Measurements from ENCODE around the gene MTREX. TPM values are rescaled to one million over a fixed set of nuclear protein-coding genes. Genes with fewer than 3 reads are reported as not detected.

Gene MTREX
- polyA plus RNA-seq, 3 donors = 10.2 to 14.4 (median 12.2) TPM

- Histone ChIP-seq H3K4me2 (replicated peaks; ENCODE audit: extremely low read depth, low read length, poor library complexity, severe bottlenecking) (no peak overlapping the region), H3K4me1 (ENCODE audit: control insufficient read depth in 1 of 2, insufficient read depth in 2 of 2, low read length in 2 of 2) (peaks cover 0 to 5% of the 10 kb centered on the region in 2 donors), H3K36me3 (replicated peaks in 1 of 2; ENCODE audit: control insufficient read depth in 1 of 2, insufficient read depth in 2 of 2, low read length in 2 of 2) (peaks cover 40 to 86% of the 10 kb centered on the region in 2 donors), H4K20me1 (ENCODE audit: insufficient read depth, low read length) (no peaks in the 10 kb centered on the region), H2AFZ (ENCODE audit: insufficient read depth, low read depth, low read length, poor library complexity, severe bottlenecking) (no peak overlapping the region), H3K27ac (ENCODE audit: low read depth in 1 of 2, low read length in 2 of 2) (no peak overlapping the region), H3K9ac (ENCODE audit: insufficient read depth, low read length, poor library complexity, severe bottlenecking) (no peak overlapping the region), H3K79me2 (ENCODE audit: insufficient read depth, low read length) (no peaks in the 10 kb centered on the region), H3K4me3 (replicated peaks in 1 of 3; ENCODE audit: low read depth in 2 of 3, low read length in 3 of 3) (no peak overlapping the region), H3K9me3 (replicated peaks in 1 of 2; ENCODE audit: control insufficient read depth in 1 of 2, insufficient read depth in 1 of 2, low read length in 2 of 2) (no peaks in the 10 kb centered on the region), H3K27me3 (ENCODE audit: control insufficient read depth in 2 of 2, insufficient read depth in 2 of 2, low read length in 2 of 2) (no peaks in the 10 kb centered on the region)
- H3K27ac Mint-ChIP-seq = peak overlapping the region in 2 of 7 donors; percentile 20 to 46
- peaks cover 0 to 2% (median 0%) of the 10 kb centered on the region in 7 donors for H3K9me3 Mint-ChIP-seq
- no peak for TF ChIP-seq CTCF (IDR thresholded peaks at IDR 0.05)
- no peak for DNase-seq
- intact Hi-C loops (cut with micrococcal nuclease) = no loop called here
- peaks cover 11% of the 10 kb centered on the region for H3K4me1 Mint-ChIP-seq
- peaks cover 58 to 59% of the 10 kb centered on the region in 2 donors for H3K36me3 Mint-ChIP-seq
- H3K27me3 Mint-ChIP-seq (ENCODE audit: low read depth in 3 of 3) = no peaks in the 10 kb centered on the region
- no peak overlapping the region for H3K4me3 Mint-ChIP-seq
Measured at GRCh38 chr5:55415071-55415470, 107.3 kb downstream of the MTREX start.

GRCh38 chr5:55416306-55416705 lies 108.5 kb downstream of the MTREX start:
- Histone ChIP-seq H3K4me3 (replicated peaks in 1 of 3; ENCODE audit: low read depth in 2 of 3, low read length in 3 of 3) (no peak overlapping the region), H3K36me3 (replicated peaks in 1 of 2; ENCODE audit: control insufficient read depth in 1 of 2, insufficient read depth in 2 of 2, low read length in 2 of 2) (peaks cover 51 to 91% of the 10 kb centered on the region in 2 donors), H3K9me3 (replicated peaks in 1 of 2; ENCODE audit: control insufficient read depth in 1 of 2, insufficient read depth in 1 of 2, low read length in 2 of 2) (no peaks in the 10 kb centered on the region), H3K27me3 (ENCODE audit: control insufficient read depth in 2 of 2, insufficient read depth in 2 of 2, low read length in 2 of 2) (no peaks in the 10 kb centered on the region), H4K20me1 (ENCODE audit: insufficient read depth, low read length) (no peaks in the 10 kb centered on the region), H3K9ac (ENCODE audit: insufficient read depth, low read length, poor library complexity, severe bottlenecking) (no peak overlapping the region), H3K4me1 (ENCODE audit: control insufficient read depth in 1 of 2, insufficient read depth in 2 of 2, low read length in 2 of 2) (no peaks in the 10 kb centered on the region), H2AFZ (ENCODE audit: insufficient read depth, low read depth, low read length, poor library complexity, severe bottlenecking) (no peak overlapping the region), H3K4me2 (replicated peaks; ENCODE audit: extremely low read depth, low read length, poor library complexity, severe bottlenecking) (no peak overlapping the region), H3K79me2 (ENCODE audit: insufficient read depth, low read length) (no peaks in the 10 kb centered on the region), H3K27ac (ENCODE audit: low read depth in 1 of 2, low read length in 2 of 2) (no peak overlapping the region)
- H3K4me3 Mint-ChIP-seq = no peak overlapping the region
- no peak for DNase-seq
- intact Hi-C loops (cut with micrococcal nuclease) = no loop called here
- H3K27ac Mint-ChIP-seq = no peak overlapping the region
- H3K27me3 Mint-ChIP-seq (ENCODE audit: low read depth in 3 of 3) = no peaks in the 10 kb centered on the region
- peaks cover 60 to 62% of the 10 kb centered on the region in 2 donors for H3K36me3 Mint-ChIP-seq
- no peak for TF ChIP-seq CTCF (IDR thresholded peaks at IDR 0.05)
- peaks cover 0 to 2% (median 0%) of the 10 kb centered on the region in 7 donors for H3K9me3 Mint-ChIP-seq
- peaks cover 6% of the 10 kb centered on the region for H3K4me1 Mint-ChIP-seq
